Breast epithelium (tissue), 4 donors: ENCODE measurements around the gene CACHD1. TPM values are rescaled to one million over a fixed set of nuclear protein-coding genes. Genes with fewer than 3 reads are reported as not detected.
A peak's percentile ranks its signal among the peaks of the same experiment; 100 is the strongest.

Source experiments
- DNase-seq, 2 donors: peaks; one replicate each; pipeline ENCODE4 v3.0.0-alpha.2; 2019; ENCODE audit warnings: low spot score in 2 of 2
- H3K27ac ChIP-seq, 2 donors: fragments of 200-600 bp; sonication (generic) in 1 of 2; one replicate each; pipeline ENCODE4 v1.5.1; 2016 to 2019; ENCODE audit warnings: mild to moderate bottlenecking in 1 of 2
- H3K27me3 ChIP-seq, 2 donors: fragments of 200-600 bp; sonication (generic) in 1 of 2; one replicate each; pipeline versions ENCODE4 v1.5.1 to v1.6.0; 2017 to 2019; ENCODE audit warnings: control low read depth in 1 of 2, mild to moderate bottlenecking in 1 of 2
- H3K36me3 ChIP-seq: fragments of 200-600 bp; one replicate; pipeline ENCODE4 v1.5.1; 2019
- H3K4me1 ChIP-seq, 2 donors: fragments of 200-600 bp; sonication (generic); one replicate each; pipeline ENCODE4 v1.5.1; 2016 to 2019; ENCODE audit warnings: control low read depth in 1 of 2
- H3K4me3 ChIP-seq, 3 donors: fragments of 200-600 bp; sonication (generic); 1 replicate in 2 of 3; 2 replicates in 1 of 3; pipeline ENCODE4 v1.5.1; 2016 to 2019; ENCODE audit warnings: mild to moderate bottlenecking in 3 of 3, moderate library complexity in 2 of 3
- H3K9me3 ChIP-seq, 2 donors: fragments of 200-600 bp; sonication (generic) in 1 of 2; one replicate each; pipeline ENCODE4 v1.5.1; 2016 to 2019; ENCODE audit warnings: control low read depth in 1 of 2
- POLR2A ChIP-seq: fragments of 450-650 bp; IDR thresholded peaks from one replicate; pipeline ENCODE4 v1.6.1; 2016; ENCODE audit warnings: antibody characterized with exemption, mild to moderate bottlenecking, moderate library complexity
- POLR2AphosphoS5 ChIP-seq, 3 donors: sonication (generic); formaldehyde crosslinking; IDR thresholded peaks; one replicate each; pipeline ENCODE4 v1.6.1; 2017; ENCODE audit warnings: antibody characterized with exemption in 3 of 3
- intact Hi-C: fragments of 100-400 bp; cut with DNase I; formaldehyde crosslinking; loops from one replicate; pipeline ENCODE4 v1.15.1; 2023; ENCODE audit warnings: low total_unique reads
- total RNA-seq, 3 donors: library from RNA; depleted of rRNA; stranded (reverse); fragments of >200 nt; gene quantifications; one replicate each; pipeline ENCODE4 v1.1.0, GENCODE V29; 2016
- TF ChIP-seq, protein P1 (sequence below), 3 donors: fragments of 450-650 bp; IDR thresholded peaks; one replicate each; pipeline ENCODE4 v1.5.1; 2016 to 2017; ENCODE audit warnings: antibody characterized with exemption in 3 of 3, mild to moderate bottlenecking in 3 of 3, moderate library complexity in 3 of 3

CACHD1 gene
- total RNA-seq, 3 donors from 2014 or later, result 21.6 to 31.9 (median 25.3) TPM

DNA sequence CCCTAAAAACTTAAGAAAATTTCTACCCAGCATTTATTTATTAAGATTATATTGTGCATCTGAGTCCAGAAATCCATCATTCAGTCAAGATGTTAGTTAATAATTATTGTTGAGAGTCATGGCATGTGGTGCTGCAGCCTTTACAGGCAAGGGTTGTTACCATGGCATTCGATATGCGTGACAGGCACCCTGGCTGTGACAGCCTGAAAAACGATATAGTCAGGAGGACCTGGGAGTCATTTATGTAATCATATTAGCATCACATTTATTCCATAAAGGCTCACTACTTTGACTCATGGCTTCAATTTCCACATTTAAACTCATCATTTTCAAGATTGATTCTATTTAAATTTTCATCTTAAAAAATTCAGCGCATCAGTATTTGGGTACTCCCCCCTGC is 68.0 kb downstream of the CACHD1 start:
- intact Hi-C loops, result no loop called here
- Histone ChIP-seq H3K27me3 (no peaks in the 10 kb centered on the region), H3K4me3 (no peak overlapping the region), H3K36me3 (no peaks in the 10 kb centered on the region), H3K27ac (no peak overlapping the region), H3K4me1 (peaks cover 0 to 9% of the 10 kb centered on the region in 2 donors), H3K9me3 (no peaks in the 10 kb centered on the region)
- TF ChIP-seq POLR2A (no peak), POLR2AphosphoS5 (IDR thresholded peaks at IDR 0.05) (no peak)
- TF ChIP-seq, protein P1, sequence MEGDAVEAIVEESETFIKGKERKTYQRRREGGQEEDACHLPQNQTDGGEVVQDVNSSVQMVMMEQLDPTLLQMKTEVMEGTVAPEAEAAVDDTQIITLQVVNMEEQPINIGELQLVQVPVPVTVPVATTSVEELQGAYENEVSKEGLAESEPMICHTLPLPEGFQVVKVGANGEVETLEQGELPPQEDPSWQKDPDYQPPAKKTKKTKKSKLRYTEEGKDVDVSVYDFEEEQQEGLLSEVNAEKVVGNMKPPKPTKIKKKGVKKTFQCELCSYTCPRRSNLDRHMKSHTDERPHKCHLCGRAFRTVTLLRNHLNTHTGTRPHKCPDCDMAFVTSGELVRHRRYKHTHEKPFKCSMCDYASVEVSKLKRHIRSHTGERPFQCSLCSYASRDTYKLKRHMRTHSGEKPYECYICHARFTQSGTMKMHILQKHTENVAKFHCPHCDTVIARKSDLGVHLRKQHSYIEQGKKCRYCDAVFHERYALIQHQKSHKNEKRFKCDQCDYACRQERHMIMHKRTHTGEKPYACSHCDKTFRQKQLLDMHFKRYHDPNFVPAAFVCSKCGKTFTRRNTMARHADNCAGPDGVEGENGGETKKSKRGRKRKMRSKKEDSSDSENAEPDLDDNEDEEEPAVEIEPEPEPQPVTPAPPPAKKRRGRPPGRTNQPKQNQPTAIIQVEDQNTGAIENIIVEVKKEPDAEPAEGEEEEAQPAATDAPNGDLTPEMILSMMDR (IDR thresholded peaks at IDR 0.05), result no peak
- DNase-seq, result no peak

DNA sequence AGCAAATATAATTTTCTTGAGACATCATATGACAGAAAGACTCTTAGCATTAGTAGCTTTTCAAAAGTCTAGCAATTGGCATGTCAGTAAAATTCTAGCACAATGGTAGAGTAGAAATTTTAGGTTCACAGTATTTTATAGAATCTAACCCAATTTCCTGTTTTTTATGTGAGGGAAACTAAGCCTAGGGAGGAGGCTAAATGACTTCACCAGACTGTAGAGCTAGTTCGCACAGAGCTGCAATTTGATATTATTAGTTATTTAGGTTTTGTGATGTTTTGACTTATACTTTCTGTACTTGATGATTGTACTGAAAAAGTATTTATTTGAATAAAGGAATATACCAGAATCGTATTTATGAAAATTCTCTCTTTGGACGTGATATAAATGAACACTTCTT is 68.5 kb downstream of the CACHD1 start:
- H3K4me3 ChIP-seq, result no peak overlapping the region
- no peak overlapping the region for H3K27ac ChIP-seq
- peaks cover 0 to 9% of the 10 kb centered on the region in 2 donors for H3K4me1 ChIP-seq
- intact Hi-C loops, result no loop called here
- DNase-seq, result no peak
- no peaks in the 10 kb centered on the region for H3K9me3 ChIP-seq
- no peaks in the 10 kb centered on the region for H3K27me3 ChIP-seq
- H3K36me3 ChIP-seq, result no peaks in the 10 kb centered on the region
- TF ChIP-seq POLR2A (no peak), POLR2AphosphoS5 (IDR thresholded peaks at IDR 0.05) (no peak)
- TF ChIP-seq, protein P1 (IDR thresholded peaks at IDR 0.05), result no peak

DNA sequence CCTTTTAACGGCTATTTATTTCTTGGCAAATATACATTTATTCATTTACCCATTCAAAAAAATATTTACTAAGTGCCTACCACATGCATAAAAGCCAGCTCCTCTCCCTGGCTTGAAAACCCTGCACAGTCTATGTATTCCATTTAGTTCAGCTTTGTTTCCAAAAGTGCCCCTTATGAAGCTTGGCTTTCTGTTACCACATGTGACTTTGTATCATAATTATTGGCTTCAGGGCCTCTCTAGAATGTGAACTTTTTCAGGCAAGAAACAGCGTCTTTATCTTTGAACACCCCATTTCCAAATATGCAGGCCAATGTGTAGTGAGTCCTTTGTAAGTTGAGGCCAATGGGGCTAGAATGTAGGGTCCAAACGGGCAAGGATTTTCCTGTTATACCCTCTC is 69.4 kb downstream of the CACHD1 start:
- TF ChIP-seq POLR2AphosphoS5 (IDR thresholded peaks at IDR 0.05) (no peak), POLR2A (no peak)
- TF ChIP-seq, protein P1 (IDR thresholded peaks at IDR 0.05), result no peak
- Histone ChIP-seq H3K4me3 (no peak overlapping the region), H3K27me3 (no peaks in the 10 kb centered on the region), H3K36me3 (no peaks in the 10 kb centered on the region), H3K4me1 (peaks cover 0 to 9% of the 10 kb centered on the region in 2 donors), H3K9me3 (no peaks in the 10 kb centered on the region), H3K27ac (peak overlapping the region; percentile 36 to 67)
- intact Hi-C loops, result no loop called here
- no peak for DNase-seq

DNA sequence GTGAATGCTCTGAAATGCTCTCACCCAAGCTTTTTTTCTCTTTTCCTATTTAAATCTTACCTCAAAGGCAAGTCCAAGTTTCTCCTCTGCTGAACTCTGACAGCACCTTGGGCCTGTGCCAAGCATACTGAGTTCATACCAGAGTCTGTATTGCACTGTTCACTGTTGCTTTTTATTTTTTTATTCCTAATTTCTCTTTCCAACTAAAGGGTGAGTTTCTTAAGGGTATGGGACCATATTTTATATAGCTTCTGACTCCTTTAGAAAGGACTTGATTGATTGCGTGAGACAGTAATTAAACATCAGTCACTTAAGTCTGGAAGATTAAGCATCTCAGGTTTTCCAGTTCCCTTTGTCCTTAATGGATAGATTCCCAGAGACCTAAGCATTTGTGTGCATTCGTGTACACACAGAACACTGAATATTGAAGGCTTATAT is 69.9 kb downstream of the CACHD1 start:
- no peak for TF ChIP-seq POLR2A
- TF ChIP-seq, protein P1 (IDR thresholded peaks at IDR 0.05), result no peak
- no peak for TF ChIP-seq POLR2AphosphoS5 (IDR thresholded peaks at IDR 0.05)
- Histone ChIP-seq H3K36me3 (no peaks in the 10 kb centered on the region), H3K27me3 (no peaks in the 10 kb centered on the region), H3K27ac (peak overlapping the region; percentile 67 to 68), H3K4me1 (peaks cover 0 to 14% of the 10 kb centered on the region in 2 donors), H3K9me3 (no peaks in the 10 kb centered on the region), H3K4me3 (peak overlapping the region; percentile 11 to 47 (median 17))
- intact Hi-C loops, result loop anchor here (5.0 kb wide), 1 partner anchor 742 kb away; no protein-coding TSS in a partner anchor
- DNase-seq, result peak in 1 of 2 donors; percentile 50

GRCh38 chr1:64540265-64540791 is 70.4 kb downstream of the CACHD1 start:
- H3K27me3 ChIP-seq, result no peaks in the 10 kb centered on the region
- H3K4me1 ChIP-seq, result peaks cover 0 to 14% of the 10 kb centered on the region in 2 donors
- no peak for DNase-seq
- H3K9me3 ChIP-seq, result no peaks in the 10 kb centered on the region
- intact Hi-C loops, result loop anchor here (5.0 kb wide), 1 partner anchor 743 kb away; no protein-coding TSS in a partner anchor
- TF ChIP-seq POLR2AphosphoS5 (IDR thresholded peaks at IDR 0.05), result peak in 1 of 3 donors; percentile 29
- TF ChIP-seq, protein P1 (IDR thresholded peaks at IDR 0.05), result no peak
- no peak for TF ChIP-seq POLR2A
- H3K27ac ChIP-seq, result peak overlapping the region; percentile 67 to 68
- H3K4me3 ChIP-seq, result peak overlapping the region; percentile 11 to 47 (median 17)
- H3K36me3 ChIP-seq, result no peaks in the 10 kb centered on the region
